HEK293T (cell line): ENCODE measurements around the gene ZNF791.

ENCODE experiments used
- ARNT ChIP-seq: fragments of 450-650 bp; IDR thresholded peaks from 2 replicates; pipeline ENCODE4 v1.6.1; 2017; ENCODE audit warnings: mild to moderate bottlenecking
- BHLHE40 ChIP-seq: fragments of 450-650 bp; IDR thresholded peaks from 2 replicates; pipeline ENCODE4 v1.6.1; 2016; ENCODE audit warnings: mild to moderate bottlenecking, moderate library complexity, borderline replicate concordance
- ELF4 ChIP-seq: fragments of 450-650 bp; IDR thresholded peaks from 2 replicates; pipeline ENCODE4 v1.6.1; 2017; ENCODE audit warnings: antibody characterized with exemption
- FOXA1 ChIP-seq: fragments of 450-650 bp; IDR thresholded peaks from 2 replicates; pipeline ENCODE4 v1.6.1; 2016; ENCODE audit warnings: mild to moderate bottlenecking
- FOXK2 ChIP-seq: fragments of 450-650 bp; IDR thresholded peaks from 2 replicates; pipeline ENCODE4 v1.6.1; 2016; ENCODE audit warnings: mild to moderate bottlenecking
- FOXM1 ChIP-seq: fragments of 450-650 bp; IDR thresholded peaks from 2 replicates; pipeline ENCODE4 v1.6.1; 2017; ENCODE audit warnings: mild to moderate bottlenecking, borderline replicate concordance
- HDGF ChIP-seq: fragments of 450-650 bp; IDR thresholded peaks from 2 replicates; pipeline ENCODE4 v1.6.1; 2017; ENCODE audit warnings: antibody characterized with exemption, borderline replicate concordance
- L3MBTL2 ChIP-seq: fragments of 450-650 bp; conservative IDR thresholded peaks from 2 replicates; pipeline ENCODE4 v1.6.1; 2016; ENCODE audit warnings: mild to moderate bottlenecking
- NFRKB ChIP-seq: fragments of 450-650 bp; IDR thresholded peaks from 2 replicates; pipeline ENCODE4 v1.6.1; 2016; ENCODE audit warnings: mild to moderate bottlenecking, moderate library complexity
- SP1 ChIP-seq: fragments of 450-650 bp; IDR thresholded peaks from 2 replicates; pipeline ENCODE4 v1.6.1; 2017
- SUZ12 ChIP-seq: fragments of 450-650 bp; IDR thresholded peaks from 2 replicates; pipeline ENCODE4 v1.6.1; 2016; ENCODE audit warnings: mild to moderate bottlenecking
- TARDBP ChIP-seq: fragments of 450-650 bp; IDR thresholded peaks from 2 replicates; pipeline ENCODE4 v1.6.1; 2016
- ZNF384 ChIP-seq: fragments of 450-650 bp; IDR thresholded peaks from 2 replicates; pipeline ENCODE4 v1.6.1; 2016

GRCh38 chr19:12647047-12647446 lies 36.3 kb downstream of the ZNF791 start:
- no peak for TF ChIP-seq ARNT
- no peak for TF ChIP-seq SUZ12
- TF ChIP-seq FOXK2, result no peak
- no peak for TF ChIP-seq NFRKB
- TF ChIP-seq SP1, result no peak
- TF ChIP-seq FOXA1, result no peak
- TF ChIP-seq BHLHE40, result no peak
- TF ChIP-seq FOXM1, result no peak
- TF ChIP-seq HDGF, result no peak
- TF ChIP-seq ZNF384, result no peak
- TF ChIP-seq TARDBP, result no peak
- TF ChIP-seq L3MBTL2, result no peak
- no peak for TF ChIP-seq ELF4
